Osteocyte (in vitro differentiated cells): ENCODE measurements around the gene HIRA. TPM values are rescaled to one million over a fixed set of nuclear protein-coding genes. Genes with fewer than 3 reads are reported as not detected.

Experiments
- DNase-seq: peaks from one replicate; pipeline ENCODE4 v3.0.0; 2021; ENCODE audit warnings: mixed read lengths; ENCODE audit not compliant: unreplicated experiment; ENCODE audit errors: extremely low spot score
- H3K27ac Mint-ChIP-seq: one replicate; pipeline ENCODE4 v1.8.0; 2021; ENCODE audit warnings: mild to moderate bottlenecking, mixed read lengths; ENCODE audit not compliant: unreplicated experiment
- H3K27me3 Mint-ChIP-seq: one replicate; pipeline ENCODE4 v1.8.0; 2021; ENCODE audit warnings: mixed read lengths; ENCODE audit not compliant: unreplicated experiment
- H3K36me3 Mint-ChIP-seq: one replicate; pipeline ENCODE4 v1.8.0; 2021; ENCODE audit warnings: mixed read lengths; ENCODE audit not compliant: unreplicated experiment
- H3K4me1 Mint-ChIP-seq: one replicate; pipeline ENCODE4 v1.8.0; 2021; ENCODE audit warnings: mixed read lengths; ENCODE audit not compliant: unreplicated experiment
- H3K4me3 Mint-ChIP-seq: one replicate; pipeline ENCODE4 v1.8.0; 2021; ENCODE audit warnings: mild to moderate bottlenecking, moderate library complexity, mixed read lengths; ENCODE audit not compliant: unreplicated experiment
- H3K9me3 Mint-ChIP-seq: one replicate; pipeline ENCODE4 v1.8.0; 2021; ENCODE audit warnings: mixed read lengths; ENCODE audit not compliant: unreplicated experiment
- CTCF ChIP-seq: fragments of 200-600 bp; sonication (generic); IDR thresholded peaks from 2 replicates; pipeline ENCODE4 v1.5.0; 2021; ENCODE audit warnings: antibody characterized with exemption, mild to moderate bottlenecking, moderate library complexity
- total RNA-seq: library from RNA; stranded (reverse); gene quantifications from 2 replicates; pipeline ENCODE4 v1.2.1, GENCODE V29; 2021

HIRA gene
- total RNA-seq, 1 donor from 2014 or later = 33.2 TPM

DNA sequence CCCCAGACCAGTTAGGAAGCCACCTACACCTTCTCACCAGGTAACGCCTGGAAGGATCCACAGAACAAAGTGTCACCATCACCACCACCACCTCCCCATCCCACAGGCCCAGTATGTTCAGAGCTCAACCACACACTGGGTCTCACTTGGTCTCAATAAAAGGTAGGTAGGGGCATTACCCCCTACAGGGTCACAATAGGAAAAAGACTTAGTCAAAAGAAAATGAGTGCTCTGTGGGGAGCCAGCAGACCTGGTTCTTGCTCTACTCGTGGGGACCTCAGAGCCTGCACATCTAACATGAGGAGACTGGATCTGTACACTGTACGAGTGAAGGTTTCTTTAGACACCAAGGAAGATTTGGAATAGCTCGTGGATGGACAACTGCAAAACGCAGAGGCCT, 49.3 kb downstream of the HIRA start:
- no peak for DNase-seq
- no peak overlapping the region for H3K27ac Mint-ChIP-seq
- no peaks in the 10 kb centered on the region for H3K27me3 Mint-ChIP-seq
- no peaks in the 10 kb centered on the region for H3K4me1 Mint-ChIP-seq
- peaks cover 38% of the 10 kb centered on the region for H3K36me3 Mint-ChIP-seq
- no peaks in the 10 kb centered on the region for H3K9me3 Mint-ChIP-seq
- no peak for TF ChIP-seq CTCF
- H3K4me3 Mint-ChIP-seq = no peak overlapping the region

GRCh38 chr22:19378344-19378674, 53.2 kb downstream of the HIRA start:
- H3K4me1 Mint-ChIP-seq = no peaks in the 10 kb centered on the region
- no peak overlapping the region for H3K4me3 Mint-ChIP-seq
- H3K27ac Mint-ChIP-seq = no peak overlapping the region
- DNase-seq = no peak
- H3K36me3 Mint-ChIP-seq = peaks cover 48% of the 10 kb centered on the region
- H3K9me3 Mint-ChIP-seq = no peaks in the 10 kb centered on the region
- no peak for TF ChIP-seq CTCF
- H3K27me3 Mint-ChIP-seq = no peaks in the 10 kb centered on the region

- no peak for DNase-seq
- Mint-ChIP-seq H3K36me3 (peaks cover 49% of the 10 kb centered on the region), H3K9me3 (no peaks in the 10 kb centered on the region), H3K4me3 (no peak overlapping the region), H3K27ac (no peak overlapping the region), H3K27me3 (no peaks in the 10 kb centered on the region), H3K4me1 (no peaks in the 10 kb centered on the region)
- TF ChIP-seq CTCF = no peak
Observed at GRCh38 chr22:19377565-19378343, 53.8 kb downstream of the HIRA start.

GRCh38 chr22:19376971-19377370, 54.6 kb downstream of the HIRA start:
- no peak for DNase-seq
- no peak for TF ChIP-seq CTCF
- no peaks in the 10 kb centered on the region for H3K27me3 Mint-ChIP-seq
- no peaks in the 10 kb centered on the region for H3K9me3 Mint-ChIP-seq
- no peak overlapping the region for H3K4me3 Mint-ChIP-seq
- H3K4me1 Mint-ChIP-seq = no peaks in the 10 kb centered on the region
- peaks cover 43% of the 10 kb centered on the region for H3K36me3 Mint-ChIP-seq
- no peak overlapping the region for H3K27ac Mint-ChIP-seq

DNA sequence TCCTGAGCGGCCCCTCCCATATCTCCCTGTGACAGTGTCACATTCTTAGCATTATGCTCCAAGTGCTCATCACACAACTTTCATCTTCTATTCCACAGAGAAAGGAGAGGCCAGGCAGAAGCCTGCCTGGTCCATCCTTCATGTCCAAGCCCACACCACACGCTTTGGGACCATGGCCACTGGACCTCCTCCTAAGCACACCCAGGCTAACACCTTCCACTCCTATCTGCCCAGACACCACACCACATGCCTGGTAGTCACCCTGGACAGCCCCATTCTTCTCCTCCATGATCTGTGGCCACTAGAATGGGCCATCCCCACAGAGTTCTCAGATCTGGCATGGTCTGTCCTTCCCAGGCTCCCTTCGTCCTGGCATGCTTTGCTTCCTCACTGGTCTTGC, 55.3 kb downstream of the HIRA start:
- Mint-ChIP-seq H3K27ac (no peak overlapping the region), H3K27me3 (no peaks in the 10 kb centered on the region), H3K36me3 (peaks cover 44% of the 10 kb centered on the region), H3K9me3 (no peaks in the 10 kb centered on the region), H3K4me1 (peaks cover 1% of the 10 kb centered on the region), H3K4me3 (no peak overlapping the region)
- no peak for DNase-seq
- no peak for TF ChIP-seq CTCF
